Stimulated activated CD4-positive, alpha-beta T cell treated with anti-CD3 and anti-CD28 coated beads, Interleukin-1b, Interleukin-23, amount 100 ng/mL, for 1 hour (primary cell): ENCODE measurements around the gene GARIN5B.

Experiments used
- DNase-seq, 2 donors: peaks; one replicate each; pipeline ENCODE4 v3.0.0-alpha.2; 2020; ENCODE audit warnings: low read depth in 2 of 2

The GARIN5B gene

DNA sequence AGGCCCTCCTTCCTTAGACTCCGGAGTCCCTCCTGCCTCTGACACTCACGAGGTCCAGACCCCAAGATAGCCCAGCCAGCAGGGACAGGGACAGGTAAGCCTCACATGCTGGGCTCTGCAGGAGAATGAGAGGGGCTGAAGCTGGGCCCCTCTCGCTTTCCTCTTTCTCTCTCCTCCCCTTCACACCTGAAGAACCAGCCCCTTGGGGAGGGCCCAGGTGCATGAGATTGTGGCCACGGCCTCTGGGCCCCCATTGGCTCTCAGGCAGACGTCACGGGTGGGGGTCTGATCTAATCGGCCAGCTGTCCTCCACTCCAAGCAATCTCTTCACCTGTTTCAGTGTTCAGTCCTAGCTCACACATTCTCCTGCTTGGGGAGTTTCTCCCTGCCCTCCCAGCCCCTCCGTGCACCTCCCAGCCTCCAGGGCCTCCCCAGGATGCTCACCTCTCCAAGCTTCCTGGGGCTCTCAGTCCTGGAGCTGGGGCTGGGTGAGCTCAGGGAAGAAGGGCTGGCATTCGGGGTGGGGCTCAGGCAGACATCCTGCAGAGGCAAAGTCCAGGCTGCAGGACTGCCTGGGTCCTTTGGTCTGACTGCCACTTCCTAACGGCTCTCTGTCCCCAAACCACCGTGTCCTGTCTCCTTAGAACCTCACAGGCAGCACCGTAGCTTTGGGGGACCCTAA is 40.7 kb downstream of the GARIN5B start:
- no peak for DNase-seq

DNA sequence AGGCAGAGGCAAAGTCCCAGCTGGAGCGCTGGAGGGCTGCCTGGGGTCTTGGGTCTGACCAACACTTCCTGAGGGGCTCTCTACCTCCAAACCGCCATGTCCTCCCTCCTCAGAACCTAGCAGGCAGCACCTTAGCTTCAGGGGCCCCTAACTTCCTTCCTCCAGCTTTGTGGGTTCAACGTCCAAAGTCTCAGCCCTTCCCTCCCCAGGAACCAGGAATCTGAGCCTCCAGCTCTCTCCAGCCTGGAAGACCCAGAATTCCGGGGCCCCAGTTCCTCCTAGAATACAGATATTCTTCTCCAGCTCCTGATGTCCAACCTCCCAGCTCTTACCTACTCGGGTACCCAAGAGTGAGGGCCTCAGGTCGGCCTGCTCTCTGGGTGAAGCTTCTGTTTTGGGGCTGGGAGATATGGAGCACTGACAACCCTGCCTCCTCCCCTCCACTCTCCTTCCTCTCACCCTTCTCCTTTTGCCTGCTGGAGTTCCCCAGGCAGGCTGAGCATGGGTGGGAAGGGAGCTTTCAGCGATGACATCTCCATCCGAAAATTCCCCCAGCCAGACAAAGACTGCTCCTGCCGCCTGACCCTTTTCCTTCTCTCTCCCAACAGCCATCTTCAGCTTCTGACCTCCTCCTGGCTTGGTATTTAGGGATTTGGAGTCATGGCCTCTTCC is 41.5 kb downstream of the GARIN5B start:
- no peak for DNase-seq

DNA sequence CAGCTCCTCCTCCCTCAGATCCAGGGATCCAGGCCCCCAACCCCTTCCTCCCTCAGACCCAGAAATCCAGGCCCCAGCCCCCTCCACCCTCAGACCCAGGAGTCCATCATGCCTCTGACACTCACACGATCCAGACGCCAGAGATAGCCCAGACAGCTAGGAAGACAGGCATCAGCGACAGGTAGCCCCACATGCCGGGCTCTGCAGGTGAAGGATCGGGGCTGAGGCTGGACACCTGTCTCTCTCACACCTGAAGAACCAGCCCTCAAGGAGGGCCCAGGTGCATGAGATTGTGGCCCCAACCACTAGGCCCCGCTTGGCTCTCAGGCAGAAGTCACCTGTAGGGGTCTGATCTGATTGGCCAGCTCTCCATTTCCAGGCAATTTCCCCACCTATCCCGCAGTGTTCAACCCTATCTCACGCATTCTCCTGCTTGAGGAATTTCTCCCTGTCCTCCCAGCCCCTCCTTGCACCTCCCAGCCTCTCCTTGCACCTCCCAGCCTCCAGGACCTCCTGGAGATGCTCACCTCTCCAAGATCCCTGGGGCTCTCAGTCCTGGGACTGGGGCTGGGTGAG is 42.1 kb downstream of the GARIN5B start:
- no peak for DNase-seq

GRCh38 chr19:55319785-55320184 is 43.3 kb downstream of the GARIN5B start:
- DNase-seq: no peak

- no peak for DNase-seq
Measured at GRCh38 chr19:55316646-55317045, 46.4 kb downstream of the GARIN5B start.

DNA sequence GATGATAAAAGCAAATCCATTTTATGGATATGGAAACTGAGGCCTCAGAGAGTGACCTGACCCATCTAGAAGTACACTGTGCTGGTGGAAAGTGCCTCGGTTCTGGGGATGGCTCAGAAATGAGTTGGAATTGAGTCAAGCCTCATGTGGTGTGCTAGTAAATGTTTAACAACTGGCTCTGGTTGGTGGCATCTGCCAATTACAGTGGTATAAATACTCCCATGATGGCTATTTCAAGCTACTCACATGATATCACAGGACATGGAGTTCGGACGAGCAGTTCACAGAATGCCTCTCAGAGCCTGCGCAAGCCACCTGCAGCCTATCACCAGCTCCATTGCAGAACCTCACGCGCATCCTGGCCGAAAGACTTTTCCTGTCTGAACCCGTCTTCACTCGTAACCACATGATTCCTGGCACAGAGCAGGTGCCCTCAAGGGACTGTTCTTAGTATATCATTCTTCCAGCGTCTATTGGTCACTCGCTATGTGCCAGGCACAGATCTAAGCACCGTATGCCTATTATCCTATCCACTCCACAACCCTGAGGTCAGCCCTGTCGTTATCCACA is 47.0 kb downstream of the GARIN5B start:
- DNase-seq: no peak

DNA sequence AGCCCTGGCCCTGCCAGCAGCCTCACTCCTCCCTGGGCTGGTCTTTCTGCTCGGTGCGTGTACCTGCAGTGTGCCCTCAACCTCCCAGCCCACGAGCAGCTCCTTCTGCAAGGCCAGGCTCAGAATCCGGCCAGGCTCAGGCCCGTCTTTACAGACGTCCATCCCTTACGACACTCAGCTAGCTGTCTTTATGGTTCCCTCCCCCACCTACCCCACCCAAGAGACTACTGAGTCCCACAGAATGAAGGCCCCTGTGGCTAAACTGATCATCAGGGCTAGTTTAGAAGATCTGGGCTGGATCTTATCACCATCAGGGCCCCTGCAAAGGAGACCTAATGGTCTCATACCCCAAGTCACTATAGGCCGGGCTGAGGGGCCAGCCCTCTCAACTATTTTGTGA is 48.7 kb downstream of the GARIN5B start:
- DNase-seq: no peak

DNA sequence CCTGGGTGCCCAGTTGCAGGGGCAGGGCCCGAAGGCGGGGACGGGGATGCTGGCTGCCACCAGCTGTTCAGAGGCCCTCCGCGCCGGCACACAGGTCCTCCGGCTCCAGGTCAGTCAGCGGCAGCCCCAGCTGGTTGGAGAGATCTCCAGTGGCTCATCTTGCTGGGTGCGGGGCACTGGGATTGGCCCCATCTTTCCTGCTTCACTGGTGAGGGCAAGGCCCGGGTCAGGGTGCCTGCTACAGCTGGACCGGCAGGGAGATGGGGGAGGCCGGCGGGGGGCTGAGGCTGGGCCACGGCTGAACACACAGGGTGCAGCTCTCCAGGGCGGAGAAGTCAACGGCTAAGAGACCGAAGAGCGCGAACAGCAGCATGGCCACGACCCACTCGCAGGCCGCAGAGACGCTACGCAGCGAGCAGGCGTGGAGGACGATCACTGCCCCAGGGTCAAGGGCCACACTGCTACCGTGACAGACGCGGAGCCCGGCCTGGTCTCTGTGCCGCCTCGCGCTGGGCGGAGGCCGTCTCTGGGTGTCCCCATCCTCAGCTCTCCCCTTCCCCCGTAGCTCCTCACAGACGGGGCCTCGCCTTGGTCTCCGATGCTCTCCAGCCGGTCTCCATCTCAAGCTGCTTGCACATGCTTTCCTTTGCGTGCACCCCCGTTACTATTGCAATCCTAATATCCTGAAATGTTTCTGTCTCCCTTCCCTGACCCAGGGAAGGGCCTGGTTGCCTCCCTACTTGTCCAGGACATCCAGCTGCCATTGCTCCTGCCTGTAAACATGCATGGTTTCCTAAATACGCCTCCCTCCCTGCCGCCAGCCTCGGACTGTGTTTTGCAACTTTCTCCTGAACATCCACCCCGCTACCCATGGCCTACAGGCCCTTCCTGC is 50.2 kb downstream of the GARIN5B start:
- no peak for DNase-seq

GRCh38 chr19:55311797-55312196 is 51.3 kb downstream of the GARIN5B start:
- DNase-seq: no peak

GRCh38 chr19:55311397-55311796 is 51.7 kb downstream of the GARIN5B start:
- DNase-seq: no peak

DNA sequence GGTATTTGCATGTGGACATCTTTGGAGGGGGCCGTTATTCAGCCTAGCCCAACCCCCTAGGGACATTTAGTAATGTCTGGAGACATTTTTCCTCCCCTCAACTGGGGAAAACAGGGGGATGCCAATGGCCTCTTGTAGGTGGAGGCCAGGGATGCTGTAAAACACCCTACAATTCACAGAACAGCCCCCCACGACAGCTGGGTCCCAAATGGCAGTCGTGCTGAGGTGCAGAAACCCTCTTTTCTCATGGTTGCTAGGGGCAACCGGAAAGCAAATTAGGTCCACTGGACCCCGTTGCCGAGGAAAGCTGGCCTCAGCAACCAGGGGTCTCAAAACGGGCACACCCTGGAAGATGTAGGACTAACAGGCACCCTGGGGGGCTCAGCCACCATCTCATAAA is 52.6 kb downstream of the GARIN5B start:
- no peak for DNase-seq

- DNase-seq: no peak
Measured at GRCh38 chr19:55309448-55309847, 53.6 kb downstream of the GARIN5B start.

DNA sequence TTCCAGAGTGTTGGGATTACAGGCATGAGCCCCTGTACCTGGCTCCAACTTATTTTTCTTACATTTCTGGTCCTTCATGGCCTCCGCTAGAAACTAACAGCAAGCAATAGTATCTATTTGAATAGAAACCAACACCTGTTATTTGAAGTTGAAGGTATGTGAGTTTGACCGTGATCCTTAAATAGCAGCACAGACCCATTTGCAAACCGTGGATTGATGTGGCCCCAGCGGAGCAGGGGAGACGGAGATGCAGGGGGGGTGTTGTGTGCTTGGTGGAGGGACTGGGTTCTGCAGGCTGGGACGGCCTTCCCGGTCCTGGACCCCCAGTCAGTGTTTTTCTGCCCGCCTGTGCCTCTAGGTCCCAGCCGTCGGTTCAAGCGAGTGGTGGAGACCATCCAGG is 54.8 kb downstream of the GARIN5B start:
- no peak for DNase-seq

DNA sequence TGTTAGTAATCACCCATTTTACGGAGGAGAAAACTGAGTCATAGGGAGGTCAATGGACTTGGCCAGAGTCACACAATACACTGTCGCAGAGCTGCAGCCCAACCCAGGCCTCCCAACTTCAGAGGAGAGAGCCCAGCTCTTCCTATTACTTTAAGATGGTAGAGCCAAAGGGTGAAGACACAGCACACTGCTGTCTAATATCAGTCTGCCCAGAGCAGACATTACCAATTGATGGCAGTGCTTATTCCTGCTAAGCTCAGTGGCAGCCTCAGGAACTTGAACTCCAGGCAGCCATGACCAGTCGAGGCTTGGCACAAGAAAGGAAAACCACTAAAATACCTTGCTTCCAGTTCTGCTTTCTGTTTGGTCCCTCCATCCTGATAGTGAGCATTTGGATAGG is 56.3 kb downstream of the GARIN5B start:
- no peak for DNase-seq

GRCh38 chr19:55305983-55306562 is 57.0 kb downstream of the GARIN5B start:
- DNase-seq: no peak

DNA sequence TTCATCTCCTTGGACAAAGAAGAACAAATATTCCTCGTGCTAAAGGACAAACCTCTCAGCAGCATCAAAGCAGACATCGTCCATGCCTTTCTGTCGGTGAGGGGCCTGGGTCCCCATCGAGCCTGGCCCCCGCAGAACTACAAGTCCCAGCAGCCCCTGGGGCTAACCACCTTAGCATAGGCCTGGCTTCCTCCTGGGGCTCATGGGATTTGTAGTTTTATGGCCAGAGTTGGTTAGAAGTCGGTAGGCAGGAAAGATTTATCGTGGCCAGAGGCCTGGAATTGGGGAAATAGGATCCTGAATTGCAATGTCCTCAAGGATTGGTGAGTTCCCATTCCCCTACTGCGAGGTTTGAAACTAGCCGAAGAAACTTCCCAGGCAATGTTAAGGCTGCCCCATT is 57.6 kb downstream of the GARIN5B start:
- peak in 1 of 2 donors; percentile 26 for DNase-seq

- no peak for DNase-seq
Measured at GRCh38 chr19:55304980-55305379, 58.1 kb downstream of the GARIN5B start.
